Fibroblast of lung (primary cell): Measurements from ENCODE around the gene CPB1.

Experiments used
- EZH2 ChIP-seq: IDR thresholded peaks from 2 replicates; pipeline ENCODE4 v1.5.1; 2012; ENCODE audit warnings: low read length, control low read depth, mild to moderate bottlenecking; ENCODE audit errors: missing control alignments
- TF ChIP-seq, protein P1 (sequence below), 2 donors: IDR thresholded peaks in 1 of 2; conservative IDR thresholded peaks in 1 of 2; 1 replicate in 1 of 2; 2 replicates in 1 of 2; pipeline ENCODE4 v1.5.1; 2011 to 2012; ENCODE audit warnings: low read length in 2 of 2, control low read depth in 1 of 2, inconsistent platforms in 1 of 2, low read depth in 1 of 2, mild to moderate bottlenecking in 1 of 2

DNA sequence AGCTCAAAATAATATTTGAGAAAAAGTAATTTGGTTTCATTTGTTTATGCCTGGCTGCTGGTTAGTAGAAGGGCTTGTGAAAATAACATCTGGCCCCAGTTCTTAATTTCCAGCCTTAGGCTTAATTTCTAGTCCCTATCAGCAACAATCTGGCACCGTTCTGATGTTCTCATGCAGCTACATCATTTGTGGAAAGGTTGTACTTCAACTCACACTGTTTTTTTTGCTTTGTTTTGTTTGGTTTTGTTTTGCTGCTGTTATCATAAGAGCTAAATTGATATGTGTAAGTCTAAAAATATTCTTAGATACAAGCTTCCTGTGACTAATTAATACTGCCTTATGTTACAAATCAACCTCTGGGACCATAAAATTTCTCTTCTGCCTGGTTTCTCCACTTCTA, 46.4 kb downstream of the CPB1 start:
- TF ChIP-seq, protein P1, sequence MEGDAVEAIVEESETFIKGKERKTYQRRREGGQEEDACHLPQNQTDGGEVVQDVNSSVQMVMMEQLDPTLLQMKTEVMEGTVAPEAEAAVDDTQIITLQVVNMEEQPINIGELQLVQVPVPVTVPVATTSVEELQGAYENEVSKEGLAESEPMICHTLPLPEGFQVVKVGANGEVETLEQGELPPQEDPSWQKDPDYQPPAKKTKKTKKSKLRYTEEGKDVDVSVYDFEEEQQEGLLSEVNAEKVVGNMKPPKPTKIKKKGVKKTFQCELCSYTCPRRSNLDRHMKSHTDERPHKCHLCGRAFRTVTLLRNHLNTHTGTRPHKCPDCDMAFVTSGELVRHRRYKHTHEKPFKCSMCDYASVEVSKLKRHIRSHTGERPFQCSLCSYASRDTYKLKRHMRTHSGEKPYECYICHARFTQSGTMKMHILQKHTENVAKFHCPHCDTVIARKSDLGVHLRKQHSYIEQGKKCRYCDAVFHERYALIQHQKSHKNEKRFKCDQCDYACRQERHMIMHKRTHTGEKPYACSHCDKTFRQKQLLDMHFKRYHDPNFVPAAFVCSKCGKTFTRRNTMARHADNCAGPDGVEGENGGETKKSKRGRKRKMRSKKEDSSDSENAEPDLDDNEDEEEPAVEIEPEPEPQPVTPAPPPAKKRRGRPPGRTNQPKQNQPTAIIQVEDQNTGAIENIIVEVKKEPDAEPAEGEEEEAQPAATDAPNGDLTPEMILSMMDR (conservative IDR thresholded peaks at IDR 0.05 in 1 of 2, IDR thresholded peaks at IDR 0.05 in 1 of 2; ENCODE audit: low read depth in 1 of 2, low read length in 2 of 2), result no peak
- TF ChIP-seq EZH2, result no peak
